HG02970 (cell line): Measurements from ENCODE around the gene IQGAP2.
A peak's percentile ranks its signal among the peaks of the same experiment; 100 is the strongest.

ENCODE experiments used
- ATAC-seq: cut with Tn5 transposase; IDR thresholded peaks from one replicate; pipeline ENCODE4 v1.9.1; 2021; ENCODE audit warnings: mild to moderate bottlenecking, moderate library complexity, moderate number of reproducible peaks; ENCODE audit not compliant: unreplicated experiment, low FRiP score

Gene IQGAP2

GRCh38 chr5:76552546-76552945 lies 149.5 kb downstream of the IQGAP2 start:
- no peak for ATAC-seq

- ATAC-seq = no peak
Measured at GRCh38 chr5:76553251-76553650, 150.2 kb downstream of the IQGAP2 start.

- ATAC-seq = no peak
Measured at GRCh38 chr5:76555114-76555513, 152.0 kb downstream of the IQGAP2 start.

DNA sequence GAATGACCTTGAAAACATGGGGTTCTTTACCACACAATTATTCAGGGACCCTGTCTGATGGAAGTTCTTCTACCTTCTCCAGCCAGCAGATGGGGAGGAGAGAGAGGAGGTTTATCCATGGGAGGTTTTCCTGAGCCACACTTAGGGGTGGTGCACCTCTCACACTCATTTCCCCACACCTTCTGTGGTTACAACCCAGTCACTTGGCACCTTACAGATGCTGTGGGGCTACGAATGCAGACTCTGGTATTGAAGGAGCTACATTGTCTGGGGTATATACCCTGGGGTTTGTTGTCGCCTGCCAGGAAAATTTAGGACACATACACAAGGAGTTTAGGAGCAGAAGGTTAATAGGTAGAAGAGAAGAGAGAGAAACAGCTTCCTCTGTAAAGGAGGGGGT lies 152.6 kb downstream of the IQGAP2 start:
- ATAC-seq = no peak

GRCh38 chr5:76556511-76557221 lies 153.6 kb downstream of the IQGAP2 start:
- peak; percentile 66 for ATAC-seq

DNA sequence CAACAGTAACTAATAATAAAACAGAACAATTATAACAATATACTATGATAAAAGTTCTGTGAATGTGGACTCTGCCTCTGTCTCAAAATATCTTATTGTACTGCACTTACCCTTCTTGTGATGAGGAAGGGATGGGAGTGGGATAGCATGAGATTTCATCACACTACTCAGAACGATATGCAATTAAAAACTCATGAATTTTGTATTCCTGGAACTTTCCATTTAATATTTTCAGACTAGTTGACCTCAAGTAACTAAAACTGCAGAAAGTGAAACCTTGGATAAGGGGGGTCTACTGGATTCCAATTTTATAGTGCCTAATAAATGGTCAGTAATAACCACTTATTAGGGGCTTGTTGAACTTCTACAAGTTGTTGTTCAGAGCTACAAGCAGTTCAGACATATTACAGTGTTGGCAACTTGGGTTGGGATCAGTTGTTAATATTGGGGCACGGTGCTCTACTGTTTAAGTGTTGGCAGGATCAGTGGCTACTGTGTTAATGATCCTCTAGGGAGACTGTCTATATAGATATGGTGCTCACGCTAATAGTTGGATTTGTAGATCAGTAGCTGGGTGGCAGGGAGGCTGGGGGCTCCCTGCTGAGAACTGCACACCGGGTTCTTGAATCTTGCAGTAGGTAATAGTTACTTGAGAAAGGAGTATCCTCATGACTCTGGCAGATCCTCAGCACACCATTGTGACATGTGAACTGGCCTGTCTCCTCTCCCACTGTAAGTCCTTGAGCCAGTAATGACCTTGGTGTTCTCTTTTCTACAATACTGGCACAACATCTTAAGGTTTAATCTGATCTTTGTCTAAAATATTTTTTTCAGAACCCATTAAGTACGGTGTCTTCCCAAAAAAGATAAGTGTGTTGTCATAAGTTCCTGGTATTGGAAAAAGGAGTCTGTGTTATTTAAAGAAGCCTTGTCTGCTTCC lies 158.1 kb downstream of the IQGAP2 start:
- no peak for ATAC-seq

DNA sequence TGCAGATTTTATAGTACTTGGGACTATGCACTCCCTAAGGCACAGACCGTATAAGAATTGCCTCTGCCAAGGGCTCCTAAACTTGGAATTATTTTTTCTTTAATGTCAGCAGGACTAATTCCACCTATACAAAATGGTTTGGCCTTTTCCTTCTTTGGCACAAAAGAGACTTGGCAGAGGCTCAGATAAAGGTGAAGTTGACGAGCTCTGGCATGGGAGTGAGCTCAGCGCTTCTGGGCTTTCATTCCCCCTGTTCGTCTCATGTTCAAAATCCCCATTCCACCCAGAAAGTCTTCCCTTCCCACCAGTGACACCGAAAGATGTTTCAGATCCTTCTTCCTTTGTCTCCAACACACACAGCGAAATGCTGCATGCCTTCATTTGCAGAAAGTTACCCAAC lies 158.9 kb downstream of the IQGAP2 start:
- ATAC-seq = no peak

GRCh38 chr5:76565009-76565408 lies 161.9 kb downstream of the IQGAP2 start:
- ATAC-seq = no peak

DNA sequence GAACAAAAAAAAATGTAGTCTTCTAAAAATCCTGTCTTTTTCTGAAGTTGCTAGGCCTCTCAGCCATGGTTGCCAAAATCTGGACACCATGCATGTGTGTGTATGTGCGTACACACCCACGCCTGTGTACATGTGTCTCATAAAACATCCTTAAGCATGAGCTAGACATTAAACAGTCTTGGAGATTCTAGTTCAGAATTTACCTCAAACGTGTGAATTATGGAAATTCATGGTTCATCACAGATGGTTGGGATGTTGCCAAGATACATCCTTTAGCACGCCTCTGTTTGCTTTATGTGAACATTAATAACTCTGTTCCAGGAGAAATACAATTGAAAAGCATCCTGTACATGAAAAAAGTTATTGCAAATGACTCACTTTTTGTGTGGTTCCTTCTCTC lies 167.1 kb downstream of the IQGAP2 start:
- no peak for ATAC-seq

- no peak for ATAC-seq
Measured at GRCh38 chr5:76571559-76571958, 168.5 kb downstream of the IQGAP2 start.

DNA sequence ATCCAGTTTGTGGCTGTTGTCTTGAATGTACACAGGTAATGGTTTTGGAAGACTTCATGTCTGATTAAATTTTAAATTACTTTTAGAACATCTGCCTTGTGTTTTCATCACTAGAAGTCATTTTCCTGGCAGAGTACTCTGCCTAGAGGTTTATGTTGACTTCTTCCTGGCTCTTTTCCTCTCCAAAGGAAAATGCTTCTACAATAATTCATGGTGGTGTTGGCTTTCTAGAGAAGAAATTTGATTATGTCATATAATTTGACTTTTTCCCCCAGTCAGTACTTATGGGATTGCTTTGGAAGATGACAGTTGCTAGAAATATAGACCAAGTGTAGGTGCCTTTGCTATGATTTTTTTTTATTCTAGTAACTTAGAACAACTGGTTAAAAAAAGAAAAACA lies 173.4 kb downstream of the IQGAP2 start:
- no peak for ATAC-seq

- no peak for ATAC-seq
Measured at GRCh38 chr5:76576996-76577395, 173.9 kb downstream of the IQGAP2 start.

DNA sequence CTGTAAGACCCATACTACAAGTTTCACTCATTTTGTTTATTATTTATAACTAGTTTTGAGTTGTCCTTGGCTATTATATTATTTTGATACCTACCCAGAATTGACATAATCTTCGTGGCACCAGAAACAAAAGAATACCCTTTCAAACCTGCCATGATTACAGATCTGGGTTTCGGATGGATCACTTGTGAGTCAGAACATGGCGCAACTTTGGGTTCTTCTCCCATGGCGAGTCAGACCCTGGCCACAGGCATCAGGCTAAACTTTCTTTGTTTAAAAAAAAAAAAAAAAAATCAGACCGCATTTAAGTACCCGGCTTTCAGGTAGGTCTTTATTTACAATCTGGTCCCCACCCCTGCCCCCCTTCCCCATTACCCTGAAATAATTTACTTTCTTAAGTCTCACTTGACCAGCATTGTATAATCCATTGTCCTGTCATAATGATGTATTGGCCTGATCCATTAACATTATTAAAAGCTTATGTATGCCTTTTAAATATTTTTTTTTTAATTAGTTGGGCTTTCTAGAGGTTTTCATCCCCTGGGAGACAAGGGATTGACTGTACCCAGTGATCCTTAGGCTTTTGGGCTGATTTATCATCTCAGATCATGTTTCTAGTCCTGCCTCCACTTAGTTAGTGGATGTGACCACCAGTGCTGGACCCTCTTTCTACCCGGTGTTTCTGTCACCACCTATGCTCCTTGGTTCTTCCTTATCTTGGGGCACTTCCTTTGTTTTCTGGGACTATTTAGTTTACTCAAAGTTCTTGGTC lies 176.3 kb downstream of the IQGAP2 start:
- no peak for ATAC-seq

DNA sequence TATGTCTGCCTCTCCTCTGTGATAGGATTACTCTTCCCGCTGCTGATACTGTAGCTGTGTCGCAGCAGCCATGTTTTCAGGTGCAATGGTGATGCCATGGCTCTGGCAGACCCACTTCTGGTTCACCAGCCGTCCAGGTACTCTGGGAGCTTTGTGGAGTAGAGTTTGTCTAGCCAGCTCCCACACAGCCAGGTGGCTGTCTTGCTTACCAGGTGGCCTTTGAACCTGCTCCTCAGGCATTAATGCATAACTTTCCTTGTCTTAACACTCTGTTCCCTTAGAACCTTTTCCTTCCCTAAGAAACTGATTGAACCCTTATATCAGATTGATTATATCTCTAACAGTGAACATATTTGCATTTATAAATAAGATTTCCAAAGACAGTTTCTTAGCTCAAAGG lies 177.9 kb downstream of the IQGAP2 start:
- no peak for ATAC-seq

DNA sequence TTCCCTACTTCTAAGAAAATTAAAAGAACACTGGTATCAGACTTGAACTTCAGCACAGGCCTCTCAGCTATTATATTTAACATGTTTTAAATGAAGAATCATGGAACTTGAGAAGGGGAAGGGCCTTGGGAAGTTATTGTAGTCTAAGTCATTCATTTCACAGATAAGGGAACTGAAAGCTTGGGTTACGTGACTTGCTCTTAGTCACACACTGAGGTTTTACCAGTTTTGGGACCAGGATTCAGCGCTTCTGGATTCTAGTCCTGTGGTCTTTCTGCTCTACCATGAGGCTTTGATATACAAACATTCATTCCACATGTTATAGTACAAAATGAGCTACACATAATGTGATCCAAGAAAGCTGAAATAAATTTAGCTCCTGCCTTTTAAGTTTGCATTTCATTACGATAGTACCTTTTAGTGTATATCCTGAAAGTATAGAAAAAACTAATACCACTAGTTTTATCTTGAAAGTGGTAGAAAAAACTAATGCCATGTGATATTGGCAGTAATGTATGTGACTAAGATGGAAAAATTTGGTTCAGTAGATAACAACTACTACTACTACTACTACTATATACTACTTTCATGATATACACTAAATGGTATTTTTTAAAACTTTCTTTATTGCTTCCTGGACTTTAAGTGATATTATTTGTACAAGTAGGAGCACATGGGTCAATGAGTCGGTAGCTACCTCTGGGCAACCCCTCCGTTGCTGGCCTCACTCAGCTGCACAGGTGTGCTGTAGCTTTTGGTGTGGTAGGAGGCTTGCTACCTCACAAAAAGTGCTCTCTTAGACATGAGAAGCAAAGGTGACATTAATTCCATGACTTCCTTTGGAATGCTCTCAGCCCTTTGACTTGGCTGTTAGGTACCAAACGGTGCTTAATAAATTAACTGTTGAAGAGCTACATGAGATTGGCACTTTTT lies 179.4 kb downstream of the IQGAP2 start:
- ATAC-seq = peak; percentile 63

DNA sequence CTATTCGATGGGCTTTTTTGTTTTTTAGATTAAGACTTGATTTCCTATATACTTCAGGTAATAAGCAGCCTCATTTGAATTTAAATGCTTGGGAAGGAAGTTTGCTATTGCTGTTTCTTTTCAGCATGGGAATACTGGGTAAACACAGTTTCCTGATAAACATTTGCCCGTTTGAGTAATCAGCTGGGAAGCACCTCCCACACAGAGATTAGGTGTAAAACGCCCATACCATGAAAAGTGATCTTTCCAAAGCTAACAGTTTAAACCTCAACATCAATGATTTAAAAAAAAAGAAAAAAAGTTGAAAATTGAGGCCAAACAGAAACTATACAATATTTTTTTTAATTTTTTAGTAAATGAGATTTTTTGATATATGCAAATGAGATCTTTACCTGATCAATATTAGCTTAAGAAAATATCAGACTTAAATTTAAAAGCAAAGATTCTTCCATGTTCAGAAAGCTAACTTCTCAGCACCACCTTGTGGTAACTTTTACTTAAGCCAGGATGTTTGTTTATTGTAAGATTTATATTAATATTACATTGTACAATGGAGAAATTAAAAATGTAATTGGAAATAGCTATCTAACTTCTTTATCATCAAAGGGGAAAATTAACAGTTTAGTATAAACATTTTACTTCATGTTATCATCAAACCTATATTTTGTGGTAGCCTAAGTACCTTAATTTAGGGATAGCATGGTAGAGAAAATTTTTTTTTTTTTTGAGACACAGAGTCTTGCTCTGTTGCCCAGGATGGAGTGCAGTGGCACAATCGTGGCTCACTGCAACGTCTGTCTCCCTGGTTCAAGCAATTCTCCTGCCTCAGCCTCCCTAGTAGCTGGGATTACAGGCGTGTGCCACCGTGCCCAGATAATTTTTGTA lies 180.3 kb downstream of the IQGAP2 start:
- no peak for ATAC-seq

DNA sequence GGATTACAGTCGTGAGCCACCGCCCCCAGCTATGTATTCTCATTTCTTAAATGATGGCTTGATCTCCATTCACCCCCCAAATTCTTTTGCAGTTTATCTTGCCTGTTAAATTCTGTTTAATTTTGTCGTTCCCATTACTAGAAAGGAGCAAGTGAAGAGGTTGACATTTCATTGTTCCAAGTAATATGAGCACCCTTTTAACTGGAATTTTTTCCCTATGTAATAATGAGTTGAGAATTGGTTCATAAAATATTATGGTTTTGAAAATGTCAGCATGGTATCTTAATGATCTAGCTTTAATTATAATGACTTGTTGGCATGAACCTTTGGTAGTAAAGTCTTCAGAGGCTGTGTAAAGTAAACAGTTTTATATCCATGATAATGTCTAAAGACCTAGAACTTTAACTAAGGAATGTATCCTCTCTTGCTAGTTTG lies 182.7 kb downstream of the IQGAP2 start:
- no peak for ATAC-seq

- no peak for ATAC-seq
Measured at GRCh38 chr5:76586531-76586930, 183.4 kb downstream of the IQGAP2 start.

DNA sequence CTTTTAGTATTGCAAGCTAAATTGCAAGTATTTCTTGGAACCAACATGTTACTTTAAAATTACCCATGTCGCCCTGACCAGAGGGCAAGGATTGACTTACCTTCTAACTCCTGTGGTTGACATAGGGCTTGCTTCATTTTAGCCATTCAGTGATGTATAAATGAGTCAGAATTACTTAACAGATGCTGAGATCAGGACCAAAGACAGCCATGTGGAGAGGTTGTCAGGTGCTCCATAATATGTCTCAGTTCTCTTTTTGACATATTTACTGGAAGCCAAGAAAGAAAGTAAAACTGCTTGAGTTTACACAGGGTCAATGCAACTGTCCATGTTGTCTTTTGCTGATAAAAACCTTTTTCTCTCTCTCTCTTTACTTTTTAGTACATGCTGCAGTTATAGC lies 186.9 kb downstream of the IQGAP2 start:
- ATAC-seq = peak; percentile 92
